Endodermal cell (in vitro differentiated cells): ENCODE data around the gene ABITRAM. TPM values are rescaled to one million over a fixed set of nuclear protein-coding genes. Genes with fewer than 3 reads are reported as not detected.

Experiments
- DNase-seq: peaks from one replicate; pipeline ENCODE4 v3.0.0-alpha.2; 2017
- H3K27ac ChIP-seq: 2 replicates; pipeline ENCODE4 v1.5.1; 2013; ENCODE audit warnings: mild to moderate bottlenecking, low read depth, low read length, moderate library complexity
- H3K27me3 ChIP-seq: 2 replicates; pipeline ENCODE4 v1.6.1; 2013; ENCODE audit warnings: mild to moderate bottlenecking, low read length, moderate library complexity; ENCODE audit not compliant: insufficient read depth, control insufficient read depth, poor library complexity, severe bottlenecking
- H3K36me3 ChIP-seq: 2 replicates; pipeline ENCODE4 v1.7.0; 2013; ENCODE audit warnings: mild to moderate bottlenecking, low read length, moderate library complexity; ENCODE audit not compliant: control insufficient read depth, insufficient read depth
- H3K4me1 ChIP-seq: one replicate; pipeline ENCODE4 v1.7.0; 2013; ENCODE audit warnings: low read length; ENCODE audit not compliant: control insufficient read depth, insufficient read depth
- H3K4me3 ChIP-seq: 2 replicates; pipeline ENCODE4 v1.5.1; 2013; ENCODE audit warnings: mild to moderate bottlenecking, low read length, moderate library complexity
- H3K9ac ChIP-seq: 2 replicates; pipeline ENCODE4 v1.6.1; 2013; ENCODE audit warnings: mild to moderate bottlenecking, low read length, moderate library complexity; ENCODE audit not compliant: poor library complexity, severe bottlenecking; ENCODE audit errors: extremely low read depth
- H3K9me3 ChIP-seq: 2 replicates; pipeline ENCODE4 v1.6.1; 2013; ENCODE audit warnings: mild to moderate bottlenecking, low read length, moderate library complexity; ENCODE audit not compliant: control insufficient read depth
- H3K27ac Mint-ChIP-seq: 2 replicates; pipeline ENCODE4 v1.8.0; 2020; ENCODE audit warnings: mixed read lengths
- H3K27me3 Mint-ChIP-seq: 2 replicates; pipeline ENCODE4 v1.8.0; 2021; ENCODE audit warnings: mild to moderate bottlenecking, mixed read lengths; ENCODE audit not compliant: insufficient read depth
- H3K36me3 Mint-ChIP-seq: 2 replicates; pipeline ENCODE4 v1.8.0; 2020; ENCODE audit warnings: low read depth, mixed read lengths
- H3K4me1 Mint-ChIP-seq: 2 replicates; pipeline ENCODE4 v1.8.0; 2020; ENCODE audit warnings: mixed read lengths
- H3K4me3 Mint-ChIP-seq: 2 replicates; pipeline ENCODE4 v1.8.0; 2020; ENCODE audit warnings: mild to moderate bottlenecking, moderate library complexity, mixed read lengths
- H3K9me3 Mint-ChIP-seq: 2 replicates; pipeline ENCODE4 v1.8.0; 2020; ENCODE audit warnings: mild to moderate bottlenecking, mixed read lengths
- total RNA-seq, 2 donors: library from RNA; stranded (reverse); fragmentation: NEBNext Ultra II Directional in 1 of 2; extraction: Animal tissue kit (Norgen Biotek cat#: 25700) in 1 of 2; gene quantifications; 2 replicates in 1 of 2; 3 replicates in 1 of 2; pipeline ENCODE4 v1.2.1, GENCODE V29; 2021
- TF ChIP-seq, protein P1 (sequence below): fragments of 200-600 bp; sonication (generic); conservative IDR thresholded peaks from 2 replicates; pipeline ENCODE4 v1.5.0; 2021; ENCODE audit warnings: antibody characterized with exemption, mild to moderate bottlenecking

ABITRAM gene
- total RNA-seq, 2 donors from 2014 or later, result 11.4 to 15.4 TPM

- no peaks in the 10 kb centered on the region for H3K27me3 Mint-ChIP-seq
- DNase-seq, result no peak
- Histone ChIP-seq H3K27ac (no peak overlapping the region), H3K4me3 (no peak overlapping the region), H3K9ac (no peak overlapping the region), H3K9me3 (no peaks in the 10 kb centered on the region), H3K36me3 (peaks cover 43% of the 10 kb centered on the region), H3K27me3 (no peaks in the 10 kb centered on the region), H3K4me1 (no peaks in the 10 kb centered on the region)
- H3K27ac Mint-ChIP-seq, result no peak overlapping the region
- H3K4me3 Mint-ChIP-seq, result no peak overlapping the region
- TF ChIP-seq, protein P1, sequence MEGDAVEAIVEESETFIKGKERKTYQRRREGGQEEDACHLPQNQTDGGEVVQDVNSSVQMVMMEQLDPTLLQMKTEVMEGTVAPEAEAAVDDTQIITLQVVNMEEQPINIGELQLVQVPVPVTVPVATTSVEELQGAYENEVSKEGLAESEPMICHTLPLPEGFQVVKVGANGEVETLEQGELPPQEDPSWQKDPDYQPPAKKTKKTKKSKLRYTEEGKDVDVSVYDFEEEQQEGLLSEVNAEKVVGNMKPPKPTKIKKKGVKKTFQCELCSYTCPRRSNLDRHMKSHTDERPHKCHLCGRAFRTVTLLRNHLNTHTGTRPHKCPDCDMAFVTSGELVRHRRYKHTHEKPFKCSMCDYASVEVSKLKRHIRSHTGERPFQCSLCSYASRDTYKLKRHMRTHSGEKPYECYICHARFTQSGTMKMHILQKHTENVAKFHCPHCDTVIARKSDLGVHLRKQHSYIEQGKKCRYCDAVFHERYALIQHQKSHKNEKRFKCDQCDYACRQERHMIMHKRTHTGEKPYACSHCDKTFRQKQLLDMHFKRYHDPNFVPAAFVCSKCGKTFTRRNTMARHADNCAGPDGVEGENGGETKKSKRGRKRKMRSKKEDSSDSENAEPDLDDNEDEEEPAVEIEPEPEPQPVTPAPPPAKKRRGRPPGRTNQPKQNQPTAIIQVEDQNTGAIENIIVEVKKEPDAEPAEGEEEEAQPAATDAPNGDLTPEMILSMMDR, result no peak
- peaks cover 47% of the 10 kb centered on the region for H3K36me3 Mint-ChIP-seq
- H3K9me3 Mint-ChIP-seq, result no peaks in the 10 kb centered on the region
- peaks cover 3% of the 10 kb centered on the region for H3K4me1 Mint-ChIP-seq
Measured at GRCh38 chr9:108983885-108984284, 49.7 kb downstream of the ABITRAM start.

Other genes starting within 250 kb of the ABITRAM start
- gene ACTL7B, start 78.4 kb upstream of the ABITRAM start, total RNA-seq, result not detected
- not detected for gene ACTL7A, start 72.1 kb upstream of the ABITRAM start, total RNA-seq
- gene ELP1, start 276 bp upstream of the ABITRAM start, total RNA-seq, result 10 to 100 TPM; 32.9 to 37.1 TPM
- gene CTNNAL1, start 79.1 kb downstream of the ABITRAM start, total RNA-seq, result 10 to 100 TPM; 80.1 to 82.1 TPM
- gene TMEM245, start 185.5 kb downstream of the ABITRAM start, total RNA-seq, result 10 to 100 TPM; 42.8 to 55.0 TPM
- 1 to 10 TPM; 1.5 to 1.8 TPM for gene FRRS1L, start 232.8 kb downstream of the ABITRAM start, total RNA-seq